DMS53 treated with DMSO at 0.1 percent for 48 hours (cell line): ENCODE data around the gene POLE.

Experiments used
- DNase-seq: peaks from one replicate; lab custom pipeline; 2025; ENCODE audit not compliant: unreplicated experiment; lab: John Stamatoyannopoulos, UW

Gene POLE

GRCh38 chr12:132687211-132688164, at the start of gene POLE, which contains the start of gene PXMP2:
Gene POLE, minus strand, starts transcription at chr12:132687342. Its CDS starts 27 bp downstream, at chr12:132687315.
Gene PXMP2, plus strand, starts transcription at chr12:132687587. Its CDS starts 84 bp downstream, at chr12:132687671.
- peak; percentile 82 for DNase-seq

- DNase-seq = no peak
Observed at GRCh38 chr12:132736913-132737312, 49.8 kb upstream of the POLE start.

GRCh38 chr12:132736378-132736777, 49.2 kb upstream of the POLE start:
- DNase-seq = no peak

- no peak for DNase-seq
Observed at GRCh38 chr12:132735496-132735895, 48.4 kb upstream of the POLE start.

- DNase-seq = no peak
Observed at GRCh38 chr12:132734206-132734605, 47.1 kb upstream of the POLE start.

GRCh38 chr12:132731574-132731973, 44.4 kb upstream of the POLE start:
- no peak for DNase-seq

- DNase-seq = no peak
Observed at GRCh38 chr12:132730353-132730752, 43.2 kb upstream of the POLE start.

GRCh38 chr12:132729541-132730320, 42.6 kb upstream of the POLE start:
- DNase-seq = no peak

GRCh38 chr12:132728502-132728901, 41.4 kb upstream of the POLE start:
- DNase-seq = no peak

GRCh38 chr12:132727091-132727794, 40.1 kb upstream of the POLE start:
- no peak for DNase-seq

GRCh38 chr12:132726386-132726785, 39.2 kb upstream of the POLE start:
- DNase-seq = no peak

- no peak for DNase-seq
Observed at GRCh38 chr12:132724506-132725241, 37.5 kb upstream of the POLE start.

GRCh38 chr12:132723764-132724140, 36.6 kb upstream of the POLE start:
- DNase-seq = no peak

GRCh38 chr12:132723015-132723763, 36.0 kb upstream of the POLE start:
- no peak for DNase-seq

- no peak for DNase-seq
Observed at GRCh38 chr12:132720606-132721345, 33.6 kb upstream of the POLE start.

- DNase-seq = no peak
Observed at GRCh38 chr12:132719954-132720324, 32.8 kb upstream of the POLE start.

GRCh38 chr12:132719141-132719953, 32.2 kb upstream of the POLE start:
- no peak for DNase-seq

GRCh38 chr12:132718644-132719043, 31.5 kb upstream of the POLE start:
- DNase-seq = no peak
